Calu3 (cell line): ENCODE data around the gene GLDN. TPM values are rescaled to one million over a fixed set of nuclear protein-coding genes. Genes with fewer than 3 reads are reported as not detected.
A peak's percentile ranks its signal among the peaks of the same experiment; 100 is the strongest.

Experiments used
- BruUV-seq: library from RNA; stranded (reverse); fragments of 400-500 nt; replicated peaks from 2 replicates; lab custom pipeline; 2021; lab: Mats Ljungman, UMichigan
- CTCF ChIA-PET: fragments of 300-600 bp; sonication (Branson Sonifier 250); formaldehyde crosslinking; loops from one replicate; lab custom pipeline; 2022; ENCODE audit warnings: antibody characterized with exemption; lab: Charles Lee
- DNase-seq: peaks from one replicate; pipeline ENCODE4 v3.0.0; 2022
- H3K27ac Mint-ChIP-seq: one replicate; pipeline ENCODE4 v1.8.0; 2022; ENCODE audit warnings: mixed read lengths; ENCODE audit not compliant: unreplicated experiment
- H3K27me3 Mint-ChIP-seq: one replicate; pipeline ENCODE4 v1.8.0; 2022; ENCODE audit warnings: mixed read lengths; ENCODE audit not compliant: unreplicated experiment
- H3K36me3 Mint-ChIP-seq: one replicate; pipeline ENCODE4 v1.8.0; 2022; ENCODE audit warnings: mild to moderate bottlenecking, moderate library complexity, mixed read lengths; ENCODE audit not compliant: insufficient read depth, unreplicated experiment
- H3K4me1 Mint-ChIP-seq: one replicate; pipeline ENCODE4 v1.8.0; 2022; ENCODE audit warnings: mild to moderate bottlenecking, low read depth, mixed read lengths; ENCODE audit not compliant: unreplicated experiment
- H3K4me3 Mint-ChIP-seq: one replicate; pipeline ENCODE4 v1.8.0; 2022; ENCODE audit warnings: mild to moderate bottlenecking, low read depth, moderate library complexity, mixed read lengths; ENCODE audit not compliant: unreplicated experiment
- H3K9me3 Mint-ChIP-seq: one replicate; pipeline ENCODE4 v1.8.0; 2022; ENCODE audit warnings: low read depth, mixed read lengths; ENCODE audit not compliant: unreplicated experiment
- CTCF ChIP-seq: fragments of 200-600 bp; IDR thresholded peaks from one replicate; pipeline ENCODE4 v1.8.0; 2022; ENCODE audit warnings: antibody characterized with exemption; ENCODE audit not compliant: unreplicated experiment
- intact Hi-C: fragments of 100-400 bp; cut with micrococcal nuclease; formaldehyde crosslinking; loops from one replicate; pipeline ENCODE4 v1.10.0; 2022; ENCODE audit not compliant: unreplicated experiment
- total RNA-seq: library from RNA; stranded (reverse); gene quantifications from 2 replicates; pipeline ENCODE4 v1.2.3, GENCODE V29; 2022

GLDN gene
- total RNA-seq, 1 experiment from 2014 or later: not detected

- TF ChIP-seq CTCF: peak; percentile 75
- H3K27ac Mint-ChIP-seq: no peak overlapping the region
- no peaks in the 10 kb centered on the region for H3K4me1 Mint-ChIP-seq
- peak; percentile 72 for DNase-seq
- CTCF ChIA-PET: interaction anchor here (0.7 to 2.5 kb wide), 6 partner anchors 19 to 239 kb away, joined by 3 to 12 read pairs (median 5); no protein-coding TSS in a partner anchor
- no peaks in the 10 kb centered on the region for H3K36me3 Mint-ChIP-seq
- H3K9me3 Mint-ChIP-seq: no peaks in the 10 kb centered on the region
- intact Hi-C loops: loop anchor here (2.0 to 5.0 kb wide), 2 partner anchors 45 to 239 kb away; no protein-coding TSS in a partner anchor
- H3K27me3 Mint-ChIP-seq: peaks cover 88% of the 10 kb centered on the region
- H3K4me3 Mint-ChIP-seq: no peak overlapping the region
- BruUV-seq: no TSS peak
Measured at GRCh38 chr15:51401872-51402517, 60.5 kb downstream of the GLDN start.

GRCh38 chr15:51403072-51403878, 61.8 kb downstream of the GLDN start:
- BruUV-seq: no TSS peak
- DNase-seq: peak; percentile 37
- intact Hi-C loops: loop anchor here (1.0 to 5.0 kb wide), 3 partner anchors 44 to 240 kb away; no protein-coding TSS in a partner anchor
- H3K4me1 Mint-ChIP-seq: no peaks in the 10 kb centered on the region
- peaks cover 88% of the 10 kb centered on the region for H3K27me3 Mint-ChIP-seq
- no peak overlapping the region for H3K27ac Mint-ChIP-seq
- H3K36me3 Mint-ChIP-seq: no peaks in the 10 kb centered on the region
- CTCF ChIA-PET: interaction anchor here (0.6 to 2.5 kb wide), 2 partner anchors 240 to 774 kb away, joined by 3 to 12 read pairs; no protein-coding TSS in a partner anchor
- H3K4me3 Mint-ChIP-seq: no peak overlapping the region
- no peaks in the 10 kb centered on the region for H3K9me3 Mint-ChIP-seq
- no peak for TF ChIP-seq CTCF

GRCh38 chr15:51403946-51404695, 62.7 kb downstream of the GLDN start:
- H3K36me3 Mint-ChIP-seq: no peaks in the 10 kb centered on the region
- intact Hi-C loops: loop anchor here (1.0 to 5.0 kb wide), 3 partner anchors 43 to 241 kb away; no protein-coding TSS in a partner anchor
- DNase-seq: no peak
- no peak overlapping the region for H3K27ac Mint-ChIP-seq
- H3K4me3 Mint-ChIP-seq: no peak overlapping the region
- BruUV-seq: no TSS peak
- peaks cover 84% of the 10 kb centered on the region for H3K27me3 Mint-ChIP-seq
- TF ChIP-seq CTCF: no peak
- CTCF ChIA-PET: interaction anchor here (2.5 kb wide), 1 partner anchor 241 kb away, joined by 12 read pairs; no protein-coding TSS in a partner anchor
- no peaks in the 10 kb centered on the region for H3K9me3 Mint-ChIP-seq
- no peaks in the 10 kb centered on the region for H3K4me1 Mint-ChIP-seq
